HTERT RPE-1 (cell line): ENCODE measurements around the gene ARID5B.
"Not testable (repeated sequence)": the region's sequence is repeated elsewhere in the genome, so short reads cannot be mapped to it uniquely, and the experiment has no call there.

ENCODE experiments used
- in situ Hi-C: fragments of 300-500 bp; cut with MboI; formaldehyde crosslinking; loops from 4 replicates; pipeline ENCODE4 v1.14.3; 2020; ENCODE audit warnings: low sequenced_read_pairs

The ARID5B gene, protein sequence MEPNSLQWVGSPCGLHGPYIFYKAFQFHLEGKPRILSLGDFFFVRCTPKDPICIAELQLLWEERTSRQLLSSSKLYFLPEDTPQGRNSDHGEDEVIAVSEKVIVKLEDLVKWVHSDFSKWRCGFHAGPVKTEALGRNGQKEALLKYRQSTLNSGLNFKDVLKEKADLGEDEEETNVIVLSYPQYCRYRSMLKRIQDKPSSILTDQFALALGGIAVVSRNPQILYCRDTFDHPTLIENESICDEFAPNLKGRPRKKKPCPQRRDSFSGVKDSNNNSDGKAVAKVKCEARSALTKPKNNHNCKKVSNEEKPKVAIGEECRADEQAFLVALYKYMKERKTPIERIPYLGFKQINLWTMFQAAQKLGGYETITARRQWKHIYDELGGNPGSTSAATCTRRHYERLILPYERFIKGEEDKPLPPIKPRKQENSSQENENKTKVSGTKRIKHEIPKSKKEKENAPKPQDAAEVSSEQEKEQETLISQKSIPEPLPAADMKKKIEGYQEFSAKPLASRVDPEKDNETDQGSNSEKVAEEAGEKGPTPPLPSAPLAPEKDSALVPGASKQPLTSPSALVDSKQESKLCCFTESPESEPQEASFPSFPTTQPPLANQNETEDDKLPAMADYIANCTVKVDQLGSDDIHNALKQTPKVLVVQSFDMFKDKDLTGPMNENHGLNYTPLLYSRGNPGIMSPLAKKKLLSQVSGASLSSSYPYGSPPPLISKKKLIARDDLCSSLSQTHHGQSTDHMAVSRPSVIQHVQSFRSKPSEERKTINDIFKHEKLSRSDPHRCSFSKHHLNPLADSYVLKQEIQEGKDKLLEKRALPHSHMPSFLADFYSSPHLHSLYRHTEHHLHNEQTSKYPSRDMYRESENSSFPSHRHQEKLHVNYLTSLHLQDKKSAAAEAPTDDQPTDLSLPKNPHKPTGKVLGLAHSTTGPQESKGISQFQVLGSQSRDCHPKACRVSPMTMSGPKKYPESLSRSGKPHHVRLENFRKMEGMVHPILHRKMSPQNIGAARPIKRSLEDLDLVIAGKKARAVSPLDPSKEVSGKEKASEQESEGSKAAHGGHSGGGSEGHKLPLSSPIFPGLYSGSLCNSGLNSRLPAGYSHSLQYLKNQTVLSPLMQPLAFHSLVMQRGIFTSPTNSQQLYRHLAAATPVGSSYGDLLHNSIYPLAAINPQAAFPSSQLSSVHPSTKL

DNA sequence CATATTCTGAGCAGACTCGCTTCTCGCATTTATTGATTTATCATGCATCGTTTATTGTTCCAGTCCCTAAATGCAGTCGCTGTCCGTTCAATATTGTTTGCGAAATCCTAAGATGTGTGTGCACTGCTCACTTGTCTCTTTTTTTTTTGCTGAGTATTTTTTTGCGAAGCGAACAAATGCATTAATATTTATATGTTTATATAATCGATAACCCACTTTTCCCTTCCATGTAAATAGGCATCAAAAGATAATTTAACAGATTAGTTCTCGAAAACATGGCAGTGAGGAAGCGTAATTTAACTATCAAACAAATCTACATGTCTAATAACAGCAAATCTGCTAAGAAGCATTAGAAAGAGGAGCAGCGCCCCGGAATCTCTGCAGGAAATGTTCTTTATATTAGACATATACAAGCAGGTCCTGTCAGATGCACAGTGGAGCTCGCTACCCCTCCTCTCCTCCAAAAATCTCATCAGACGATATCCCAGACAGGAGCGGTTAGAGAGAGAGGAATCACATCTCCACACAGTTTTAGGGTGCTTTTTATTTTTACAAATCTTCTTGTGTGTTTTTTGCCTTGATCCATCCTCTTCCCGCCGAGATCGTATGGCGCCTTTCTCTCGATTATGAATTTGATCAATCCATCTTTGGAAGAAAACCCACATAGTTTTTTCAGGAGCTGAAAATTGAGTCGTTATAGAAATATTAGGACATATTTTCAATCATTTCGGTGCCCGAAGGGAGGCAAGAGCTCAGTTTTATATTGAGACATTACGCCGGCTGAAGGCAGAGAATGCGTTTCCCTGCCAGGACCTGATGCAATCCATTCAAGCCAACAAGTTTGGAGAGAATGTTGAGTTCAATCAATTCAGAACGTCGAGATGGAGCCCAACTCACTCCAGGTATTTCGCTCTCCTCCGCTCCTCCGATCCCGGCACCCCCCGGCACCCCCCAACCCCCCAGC is at the start of gene ARID5B:
TSS of gene ARID5B (plus strand) at position 871 of the 964 bp plus-strand sequence. CDS start at position 882, 11 bp downstream.
- in situ Hi-C loops: no loop called here

DNA sequence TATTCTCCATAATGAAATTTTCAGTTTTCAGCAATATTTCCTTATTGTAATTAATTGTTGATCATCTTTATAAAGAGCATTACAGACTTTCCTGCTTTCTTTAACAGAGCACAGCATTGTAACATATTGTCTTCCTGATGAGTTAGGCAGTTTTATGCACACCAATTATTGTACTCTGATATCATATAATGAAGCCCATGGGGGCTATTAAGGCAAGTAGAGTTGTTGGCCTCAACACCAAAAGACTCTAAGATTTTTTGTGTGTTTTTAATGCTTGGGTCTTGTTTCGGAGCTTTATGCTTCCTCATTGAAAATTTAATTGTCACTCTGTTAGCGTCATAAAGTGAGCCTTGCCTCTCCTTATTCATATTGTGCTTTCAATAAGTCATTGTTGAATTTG is 49.2 kb upstream of the ARID5B start:
- in situ Hi-C loops: no loop called here

DNA sequence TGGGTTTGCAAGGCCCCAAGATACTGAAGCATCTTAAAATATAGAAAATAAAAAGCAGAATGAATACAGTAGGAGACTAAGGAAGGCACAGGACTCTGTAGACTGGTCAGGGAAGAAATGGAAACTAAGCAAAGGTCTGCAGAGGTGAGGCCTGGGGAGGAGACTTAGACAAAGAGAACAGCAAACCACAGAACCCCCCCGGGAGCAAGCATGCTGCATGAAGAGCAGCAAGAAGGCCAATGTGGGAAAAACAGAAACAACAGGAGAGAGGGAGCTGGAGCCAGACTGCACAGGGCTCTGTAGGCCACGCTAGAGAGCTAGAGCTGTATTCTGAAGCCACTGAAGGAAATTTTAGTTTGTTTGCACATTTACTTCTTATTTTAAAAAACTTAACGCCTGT is 45.7 kb upstream of the ARID5B start:
- in situ Hi-C loops: no loop called here

DNA sequence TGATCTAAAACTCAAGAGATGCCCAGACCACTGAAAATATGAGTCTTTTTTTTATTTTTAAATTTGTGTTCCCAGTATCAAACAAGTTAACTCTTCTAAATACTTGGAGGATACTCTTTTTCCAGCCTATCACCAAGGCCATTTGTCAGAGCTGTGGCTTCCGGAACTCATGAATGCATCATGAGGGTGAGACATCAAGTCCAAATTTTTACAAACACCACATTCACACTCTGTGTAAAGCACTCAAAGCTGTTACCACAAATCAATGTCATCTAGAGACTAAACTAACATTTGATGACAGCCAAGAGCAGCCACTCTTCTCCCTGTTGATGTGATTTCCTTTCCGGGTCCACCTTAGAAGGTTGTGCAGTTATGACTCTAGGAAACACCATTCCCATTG is 43.8 kb upstream of the ARID5B start:
- in situ Hi-C loops: no loop called here

DNA sequence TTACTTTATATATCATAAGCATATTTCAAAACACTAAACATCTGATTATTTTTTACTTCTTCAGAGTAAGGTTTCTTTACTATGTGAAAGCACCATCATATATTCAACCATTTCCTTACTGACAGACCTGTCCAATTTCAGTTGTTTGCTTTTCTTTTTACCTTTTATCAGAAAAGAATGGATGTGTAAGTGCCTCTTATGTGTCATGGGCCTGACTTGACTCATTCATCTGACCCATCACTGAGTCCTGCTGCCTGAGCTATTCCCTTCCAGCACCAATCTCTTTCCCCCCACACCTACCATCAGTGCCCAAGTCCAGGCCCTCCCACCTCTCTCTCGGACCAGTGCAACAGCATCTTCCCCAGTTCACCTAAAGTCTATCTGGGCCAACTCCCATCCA is 41.7 kb upstream of the ARID5B start:
- in situ Hi-C loops: no loop called here

DNA sequence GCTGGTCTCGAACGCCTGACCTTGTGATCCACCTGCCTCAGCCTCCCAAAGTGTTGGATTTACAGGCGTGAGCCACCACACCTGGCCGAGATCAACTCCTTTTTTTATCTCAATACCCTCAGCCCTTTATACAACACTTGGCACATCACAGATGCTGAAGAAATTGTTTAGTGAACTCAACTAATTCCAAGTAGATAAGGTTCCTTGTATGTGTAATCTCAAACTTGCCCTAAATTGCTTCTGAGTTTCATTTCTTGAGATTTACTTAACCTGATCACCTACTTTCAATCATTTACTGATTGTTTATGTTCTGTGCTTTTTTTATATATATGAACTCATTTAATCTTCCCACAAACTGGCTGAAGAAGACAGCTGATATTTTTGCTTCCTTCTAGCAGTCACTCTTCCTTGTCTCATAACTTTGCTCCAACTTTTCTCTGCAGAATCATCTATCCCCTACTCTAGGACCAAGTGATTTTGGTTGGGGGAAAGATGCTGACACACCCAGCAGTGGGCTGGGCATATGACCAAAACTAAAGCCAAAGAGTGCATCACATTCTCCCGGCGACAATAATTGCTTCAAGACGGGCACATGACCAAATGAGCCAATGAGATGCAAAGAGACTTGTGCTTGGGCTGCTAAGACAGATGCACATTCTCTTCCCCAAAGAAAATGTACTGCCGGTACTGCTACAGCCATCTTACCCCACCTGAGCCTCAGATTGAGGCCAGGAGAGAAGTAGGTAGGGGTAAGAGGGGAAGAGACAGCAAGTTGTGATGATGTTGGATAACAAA is 40.3 kb upstream of the ARID5B start:
- in situ Hi-C loops: no loop called here

DNA sequence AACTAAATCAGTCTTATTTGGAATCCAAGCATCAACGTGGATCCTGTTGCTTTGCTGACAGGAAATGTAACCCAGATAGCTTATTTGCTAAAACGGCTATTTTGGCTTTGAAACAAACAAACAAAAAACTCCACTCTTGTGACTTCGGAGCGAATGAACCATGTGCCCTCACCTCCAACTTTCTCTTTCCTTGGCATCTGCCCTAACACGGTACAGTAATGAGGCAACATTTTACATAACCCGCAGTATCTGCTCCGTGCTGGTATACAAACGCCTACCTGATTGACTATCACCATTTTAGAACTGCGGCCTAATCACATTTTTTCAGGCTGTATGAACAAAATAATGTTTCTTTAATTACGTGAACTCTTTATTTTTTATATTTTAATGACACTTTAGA is 37.5 kb upstream of the ARID5B start:
- in situ Hi-C loops: no loop called here

DNA sequence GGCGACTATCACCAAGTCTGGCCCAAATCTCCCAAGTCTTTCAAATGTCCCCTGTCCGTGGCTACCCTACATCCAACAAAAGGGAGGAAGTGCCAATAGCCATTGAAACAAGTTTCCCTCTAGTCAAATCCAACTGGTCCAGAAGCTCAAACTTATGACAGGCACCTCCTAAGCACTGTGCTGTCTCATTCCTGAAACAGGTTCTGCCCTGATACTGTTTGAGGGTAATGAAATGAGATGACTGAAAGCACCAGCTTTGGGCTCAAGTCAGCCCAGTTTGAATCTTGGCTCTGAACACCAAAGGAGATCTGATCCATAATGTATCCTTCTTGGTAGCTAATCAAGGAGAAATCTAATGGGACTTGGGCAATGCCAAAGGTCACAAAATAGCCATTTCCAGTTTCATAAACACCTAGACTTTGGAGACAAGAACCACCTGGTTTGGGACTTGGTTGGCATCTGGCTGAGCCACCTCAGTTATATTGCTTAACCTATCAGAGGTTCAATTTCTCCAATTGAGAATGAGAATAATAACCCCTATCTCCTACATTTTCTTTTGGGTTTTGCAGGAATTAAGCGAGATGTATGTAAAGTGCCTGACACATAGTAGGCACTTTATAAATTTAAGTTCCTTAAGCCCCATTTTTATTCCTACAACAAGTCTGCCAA is 34.7 kb upstream of the ARID5B start:
- in situ Hi-C loops: no loop called here

DNA sequence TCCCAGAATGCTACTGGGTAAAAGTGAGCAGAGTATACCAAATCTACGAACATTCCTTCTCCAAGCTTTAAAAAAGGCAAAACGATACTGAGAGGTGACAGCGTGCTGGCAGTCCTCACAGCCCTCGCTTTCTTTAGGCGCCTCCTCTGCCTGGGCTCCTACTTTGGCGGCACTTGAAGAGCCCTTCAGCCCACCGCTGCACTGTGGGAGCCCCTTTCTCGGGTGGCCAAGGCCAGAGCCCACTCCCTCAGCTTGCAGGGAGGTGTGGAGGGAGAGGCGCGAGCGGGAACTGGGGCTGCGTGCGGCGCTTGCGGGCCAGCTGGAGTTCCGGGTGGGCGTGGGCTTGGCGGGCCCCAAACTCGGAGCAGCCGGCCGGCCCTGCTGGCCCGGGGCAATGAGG is 34.1 kb upstream of the ARID5B start:
- in situ Hi-C loops: not testable (repeated sequence)

DNA sequence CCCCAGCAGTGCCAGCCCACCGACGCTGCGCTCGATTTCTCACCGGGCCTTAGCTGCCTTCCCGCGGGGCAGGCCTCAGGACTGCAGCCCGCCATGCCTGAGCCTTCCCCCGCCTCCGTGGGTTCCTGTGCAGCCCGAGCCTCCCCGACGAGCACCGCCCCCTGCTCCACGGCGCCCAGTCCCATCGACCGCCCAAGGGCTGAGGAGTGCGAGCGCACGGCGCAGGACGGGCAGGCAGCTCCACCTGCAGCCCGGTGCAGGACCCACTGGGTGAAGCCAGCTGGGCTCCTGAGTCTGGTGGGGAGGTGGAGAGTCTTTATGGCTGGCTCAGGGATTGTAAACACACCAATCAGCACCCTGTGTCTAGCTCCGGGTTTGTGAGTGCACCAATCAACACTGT is 33.7 kb upstream of the ARID5B start:
- in situ Hi-C loops: not testable (repeated sequence)

DNA sequence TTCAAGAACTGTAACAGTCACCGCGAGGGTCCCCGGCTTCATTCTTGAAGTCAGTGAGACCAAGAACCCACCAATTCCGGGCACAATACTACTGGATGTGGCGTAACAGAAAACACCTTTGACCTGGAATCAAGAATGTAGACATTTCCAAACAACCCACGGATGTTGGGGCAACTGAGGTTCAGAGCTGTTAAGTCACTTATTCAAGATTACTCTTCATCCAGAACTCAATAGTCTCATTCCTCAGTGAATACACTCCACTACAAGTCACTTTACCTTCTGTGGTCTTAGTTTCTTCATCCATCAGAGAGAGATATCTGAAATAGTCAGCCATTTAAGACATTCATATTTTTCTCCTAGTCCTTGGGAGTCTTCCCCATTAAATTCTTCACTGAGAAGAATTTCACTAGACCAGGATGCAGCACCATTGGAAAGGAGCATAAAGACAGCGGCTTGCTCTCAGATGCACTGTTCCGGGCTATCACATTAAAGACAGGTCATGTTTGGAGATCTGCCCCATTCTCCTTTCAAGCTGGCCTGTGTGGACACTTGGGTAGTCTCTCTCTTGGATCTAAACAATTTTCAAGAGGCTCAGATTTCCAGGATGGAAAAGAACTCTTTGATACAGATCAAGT is 32.3 kb upstream of the ARID5B start:
- in situ Hi-C loops: no loop called here

DNA sequence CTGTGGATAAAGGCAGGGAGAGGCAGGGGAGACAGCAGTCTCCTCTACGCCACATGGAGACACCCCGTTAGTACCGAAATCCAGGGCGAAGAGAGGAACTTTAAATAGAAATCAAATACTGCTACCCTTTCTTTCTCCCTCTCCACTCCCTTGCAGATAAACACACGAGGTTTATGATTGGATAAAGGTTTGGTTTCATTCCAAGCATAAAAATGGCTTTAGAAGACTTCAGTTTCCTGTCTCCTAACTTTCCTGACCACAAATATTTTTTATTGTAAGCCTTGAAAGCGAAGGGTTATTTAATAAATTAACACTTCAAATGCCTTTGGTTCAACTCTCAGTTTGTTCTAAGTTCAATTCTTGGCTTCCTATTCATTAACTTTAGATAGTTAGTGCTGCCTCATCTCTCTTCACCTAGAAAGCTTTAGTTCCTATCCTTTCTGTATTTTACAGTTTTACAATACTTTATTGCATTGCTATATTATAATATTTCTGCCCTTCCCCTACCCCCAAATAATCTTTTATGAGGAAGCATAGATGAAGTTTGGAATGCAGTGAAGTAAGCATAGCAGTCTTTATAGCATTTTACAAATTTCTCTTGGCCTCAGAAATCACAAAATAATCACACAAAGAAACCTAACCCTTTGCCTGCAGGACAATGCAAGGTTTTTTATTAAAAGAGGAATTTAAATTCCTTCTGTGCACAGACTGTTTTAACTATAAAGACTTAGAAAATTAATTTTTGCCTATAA is 31.5 kb upstream of the ARID5B start:
- in situ Hi-C loops: no loop called here

DNA sequence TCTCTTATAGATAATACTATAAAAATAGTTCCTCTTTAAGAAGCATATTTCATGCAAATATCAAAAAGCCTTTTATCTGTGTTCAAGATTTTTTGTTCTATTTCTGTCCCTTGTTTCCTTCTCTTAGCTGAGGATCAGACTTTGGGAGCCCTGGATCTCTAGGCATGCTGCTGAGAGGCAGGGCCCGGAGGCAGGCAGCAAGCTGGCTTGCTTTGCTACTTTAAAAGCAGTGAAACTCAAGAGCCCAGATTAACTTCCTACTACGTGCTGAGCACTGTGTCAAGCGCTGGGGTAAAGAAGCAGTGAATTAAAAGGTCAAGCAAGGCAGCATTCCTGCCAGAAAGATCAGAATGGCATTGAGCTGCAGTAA is 31.0 kb upstream of the ARID5B start:
- in situ Hi-C loops: no loop called here

DNA sequence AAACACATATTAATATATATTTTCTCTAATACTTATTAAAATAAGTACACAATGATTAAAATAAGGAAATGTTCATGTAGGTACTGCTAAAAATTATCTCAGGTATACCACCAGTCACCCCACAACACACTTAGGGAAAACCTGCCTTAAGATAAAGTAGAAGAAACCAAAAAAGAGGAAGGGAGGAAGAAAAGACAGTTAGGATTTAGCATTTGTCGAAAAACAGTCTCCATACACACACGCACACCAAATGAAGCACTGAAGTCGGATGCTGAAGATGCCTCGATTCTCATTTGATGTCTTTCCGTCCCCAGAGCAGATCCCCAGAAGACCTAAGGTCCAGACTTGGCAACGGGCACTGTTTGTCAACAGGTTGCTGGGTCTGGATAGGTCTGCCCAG is 30.0 kb upstream of the ARID5B start:
- in situ Hi-C loops: no loop called here

DNA sequence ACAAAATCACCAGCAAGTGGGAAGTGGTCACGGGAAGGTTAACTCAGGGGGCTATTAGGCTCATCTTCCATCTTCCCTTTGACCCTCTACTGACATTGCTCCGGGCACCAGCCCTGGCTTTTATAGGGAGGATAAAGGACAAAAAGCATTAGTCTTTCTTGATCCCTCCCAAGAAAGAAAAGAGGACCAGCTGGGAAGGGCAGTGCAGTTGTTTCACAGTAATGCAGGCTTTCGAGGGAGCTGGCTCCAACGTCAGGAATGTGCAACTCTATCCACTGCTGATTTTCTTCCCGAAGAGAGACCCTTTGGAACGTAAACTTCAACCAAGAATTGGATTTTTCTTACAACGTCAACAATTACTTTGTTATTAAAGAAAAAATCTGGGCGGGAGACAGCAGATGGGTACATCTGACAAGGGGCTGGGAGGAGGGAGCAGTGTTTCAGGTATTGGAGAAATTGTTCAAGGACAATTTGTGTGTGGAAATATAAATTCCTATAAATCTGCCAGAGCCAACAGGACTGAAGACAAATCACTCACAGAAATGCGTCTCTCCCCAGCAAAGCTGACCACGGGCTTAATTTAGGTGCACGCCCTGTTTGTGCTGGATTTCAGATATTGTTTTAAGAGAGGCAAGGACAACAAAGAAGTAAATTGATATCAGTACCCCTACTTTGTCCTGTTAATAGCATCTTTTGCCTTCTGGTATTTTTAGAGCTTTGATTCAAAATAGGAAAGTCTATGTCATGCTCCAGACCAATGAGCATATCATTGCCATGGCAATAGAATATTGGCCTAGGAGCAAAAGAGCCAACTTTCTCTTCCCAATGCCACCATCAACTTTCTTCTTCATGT is 23.4 kb upstream of the ARID5B start:
- in situ Hi-C loops: no loop called here

DNA sequence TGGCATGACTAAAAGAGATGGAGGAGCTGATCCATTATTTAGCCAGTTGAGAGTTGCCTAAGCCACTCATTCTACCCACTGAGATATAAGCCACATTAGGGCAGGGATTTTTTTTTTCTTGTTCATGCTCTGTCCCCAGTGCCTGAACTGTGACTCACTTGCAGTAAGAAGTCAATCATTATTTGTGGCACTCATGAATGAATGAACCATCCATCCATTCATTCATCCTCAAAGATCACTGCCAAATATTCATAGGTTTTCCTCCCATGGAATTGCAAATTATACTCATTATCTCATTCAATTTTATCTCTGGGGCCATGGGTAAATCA is 22.8 kb upstream of the ARID5B start:
- in situ Hi-C loops: no loop called here
